ENCODE measurements around the gene RASSF4.
A peak's percentile ranks its signal among the peaks of the same experiment; 100 is the strongest.

The RASSF4 gene, protein sequence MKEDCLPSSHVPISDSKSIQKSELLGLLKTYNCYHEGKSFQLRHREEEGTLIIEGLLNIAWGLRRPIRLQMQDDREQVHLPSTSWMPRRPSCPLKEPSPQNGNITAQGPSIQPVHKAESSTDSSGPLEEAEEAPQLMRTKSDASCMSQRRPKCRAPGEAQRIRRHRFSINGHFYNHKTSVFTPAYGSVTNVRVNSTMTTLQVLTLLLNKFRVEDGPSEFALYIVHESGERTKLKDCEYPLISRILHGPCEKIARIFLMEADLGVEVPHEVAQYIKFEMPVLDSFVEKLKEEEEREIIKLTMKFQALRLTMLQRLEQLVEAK

GRCh38 chr10:44959247-44960087 lies at the start of gene RASSF4:
Gene RASSF4 (plus strand): TSS chr10:44959802. CDS start chr10:44970203, 10,401 bp downstream.
- in situ Hi-C loops (cut with HindIII; ENCODE audit: low sequenced_read_pairs) = no loop called here
- H3K4me3 ChIP-seq (ENCODE audit: low read depth, low read length) = peak within 1 kb of the TSS; percentile 65
- peak; percentile 80 for DNase-seq (ENCODE audit: low read depth, low spot score)
- TF ChIP-seq, protein P1, sequence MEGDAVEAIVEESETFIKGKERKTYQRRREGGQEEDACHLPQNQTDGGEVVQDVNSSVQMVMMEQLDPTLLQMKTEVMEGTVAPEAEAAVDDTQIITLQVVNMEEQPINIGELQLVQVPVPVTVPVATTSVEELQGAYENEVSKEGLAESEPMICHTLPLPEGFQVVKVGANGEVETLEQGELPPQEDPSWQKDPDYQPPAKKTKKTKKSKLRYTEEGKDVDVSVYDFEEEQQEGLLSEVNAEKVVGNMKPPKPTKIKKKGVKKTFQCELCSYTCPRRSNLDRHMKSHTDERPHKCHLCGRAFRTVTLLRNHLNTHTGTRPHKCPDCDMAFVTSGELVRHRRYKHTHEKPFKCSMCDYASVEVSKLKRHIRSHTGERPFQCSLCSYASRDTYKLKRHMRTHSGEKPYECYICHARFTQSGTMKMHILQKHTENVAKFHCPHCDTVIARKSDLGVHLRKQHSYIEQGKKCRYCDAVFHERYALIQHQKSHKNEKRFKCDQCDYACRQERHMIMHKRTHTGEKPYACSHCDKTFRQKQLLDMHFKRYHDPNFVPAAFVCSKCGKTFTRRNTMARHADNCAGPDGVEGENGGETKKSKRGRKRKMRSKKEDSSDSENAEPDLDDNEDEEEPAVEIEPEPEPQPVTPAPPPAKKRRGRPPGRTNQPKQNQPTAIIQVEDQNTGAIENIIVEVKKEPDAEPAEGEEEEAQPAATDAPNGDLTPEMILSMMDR (IDR thresholded peaks at IDR 0.05; ENCODE audit: low read depth, low read length) = no peak

- TF ChIP-seq, protein P1 (IDR thresholded peaks at IDR 0.05; ENCODE audit: low read depth, low read length) = no peak
- no peak overlapping the region for H3K4me3 ChIP-seq (ENCODE audit: low read depth, low read length)
- in situ Hi-C loops (cut with HindIII; ENCODE audit: low sequenced_read_pairs) = no loop called here
- no peak for DNase-seq (ENCODE audit: low read depth, low spot score)
These were observed 49.7 kb upstream of the RASSF4 start for GRCh38 chr10:44909910-44910309.

- DNase-seq (ENCODE audit: low read depth, low spot score) = no peak
- TF ChIP-seq, protein P1 (IDR thresholded peaks at IDR 0.05; ENCODE audit: low read depth, low read length) = no peak
- H3K4me3 ChIP-seq (ENCODE audit: low read depth, low read length) = no peak overlapping the region
- in situ Hi-C loops (cut with HindIII; ENCODE audit: low sequenced_read_pairs) = no loop called here
These were observed 49.0 kb upstream of the RASSF4 start for GRCh38 chr10:44910602-44911001.

GRCh38 chr10:44911081-44911540 lies 48.5 kb upstream of the RASSF4 start, which contains the start of gene TMEM72:
Gene TMEM72 (plus strand): TSS chr10:44911337. CDS start chr10:44911513, 176 bp downstream.
- DNase-seq (ENCODE audit: low read depth, low spot score) = no peak
- TF ChIP-seq, protein P1 (IDR thresholded peaks at IDR 0.05; ENCODE audit: low read depth, low read length) = no peak
- in situ Hi-C loops (cut with HindIII; ENCODE audit: low sequenced_read_pairs) = no loop called here
- no peak within 1 kb of the TSS for H3K4me3 ChIP-seq (ENCODE audit: low read depth, low read length)

DNA sequence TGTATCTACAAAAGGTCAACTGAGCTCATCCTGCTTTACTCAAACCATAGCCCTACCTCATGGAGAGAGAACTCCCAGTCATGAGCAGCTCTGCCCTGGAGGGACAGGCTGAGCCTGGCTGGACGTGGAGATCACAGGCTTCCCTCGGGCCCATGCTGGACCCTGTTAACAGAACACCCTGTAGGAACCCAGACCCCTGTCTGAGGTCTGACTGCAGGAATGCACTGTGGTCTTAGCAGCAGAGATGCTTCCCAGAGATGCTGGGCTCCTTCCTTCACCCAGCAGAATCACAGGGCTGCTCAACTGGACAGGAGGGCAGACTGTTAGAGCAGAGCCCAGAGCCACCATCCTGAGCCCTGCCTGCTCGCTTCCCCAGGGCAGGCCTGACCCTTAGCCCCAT lies 47.7 kb upstream of the RASSF4 start:
- no peak overlapping the region for H3K4me3 ChIP-seq (ENCODE audit: low read depth, low read length)
- no peak for DNase-seq (ENCODE audit: low read depth, low spot score)
- in situ Hi-C loops (cut with HindIII; ENCODE audit: low sequenced_read_pairs) = no loop called here
- TF ChIP-seq, protein P1 (IDR thresholded peaks at IDR 0.05; ENCODE audit: low read depth, low read length) = no peak

DNA sequence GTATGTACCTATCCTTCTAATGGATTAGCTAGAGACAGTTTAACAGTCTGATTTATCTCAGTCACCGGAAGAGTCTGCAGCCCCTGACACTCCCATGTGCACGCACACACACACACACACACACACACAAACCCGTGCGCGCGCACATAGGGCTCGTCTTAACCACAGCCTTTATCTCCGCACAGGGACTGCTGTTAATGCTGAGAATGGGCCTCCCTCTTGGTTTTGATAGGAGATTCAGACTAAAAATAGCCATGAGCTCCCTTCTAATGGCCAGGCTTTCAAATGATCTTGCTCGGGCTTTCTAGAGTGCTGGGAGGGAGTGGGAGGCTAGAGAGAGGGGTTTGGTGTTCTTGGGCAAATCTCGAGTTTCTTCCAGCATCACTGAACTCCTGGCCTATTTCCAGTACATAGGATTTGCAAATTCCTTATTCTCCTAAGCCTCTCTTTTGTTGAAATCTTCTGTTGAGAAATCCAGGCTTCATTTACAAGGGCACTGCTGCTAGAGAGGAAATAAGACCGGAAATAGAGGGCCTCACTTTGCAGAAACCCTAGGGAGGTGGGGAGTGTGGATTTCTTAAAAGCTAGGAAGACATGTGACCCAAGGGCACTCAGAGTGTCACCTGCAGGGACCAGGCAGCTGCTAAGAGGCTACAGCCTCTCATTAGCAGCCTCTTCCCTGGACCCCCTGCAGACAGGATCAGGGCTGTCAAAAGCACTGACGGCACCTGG lies 46.1 kb upstream of the RASSF4 start:
- TF ChIP-seq, protein P1 (IDR thresholded peaks at IDR 0.05; ENCODE audit: low read depth, low read length) = no peak
- H3K4me3 ChIP-seq (ENCODE audit: low read depth, low read length) = no peak overlapping the region
- no peak for DNase-seq (ENCODE audit: low read depth, low spot score)
- in situ Hi-C loops (cut with HindIII; ENCODE audit: low sequenced_read_pairs) = no loop called here
